GM12864 (cell line): ENCODE measurements around the gene DYRK1A.

Experiments
- DNase-seq: peaks from one replicate; pipeline ENCODE4 v3.0.0-alpha.2; 2011; ENCODE audit warnings: low read depth
- H3K4me3 ChIP-seq: 2 replicates; pipeline ENCODE4 v1.5.1; 2011; ENCODE audit warnings: mild to moderate bottlenecking, low read depth, low read length, control low read depth
- CTCF ChIP-seq: IDR thresholded peaks from 2 replicates; pipeline ENCODE4 v1.5.1; 2011; ENCODE audit warnings: low read depth, mild to moderate bottlenecking, moderate library complexity, low read length, control low read depth, inconsistent platforms; ENCODE audit errors: missing control alignments

Gene DYRK1A

GRCh38 chr21:37408464-37409193, 42.1 kb downstream of the DYRK1A start:
- H3K4me3 ChIP-seq, result no peak overlapping the region
- no peak for TF ChIP-seq CTCF
- no peak for DNase-seq

- no peak for DNase-seq
- no peak overlapping the region for H3K4me3 ChIP-seq
- no peak for TF ChIP-seq CTCF
Measured at GRCh38 chr21:37410639-37411038, 44.1 kb downstream of the DYRK1A start.

GRCh38 chr21:37412603-37413360, 46.2 kb downstream of the DYRK1A start:
- H3K4me3 ChIP-seq, result no peak overlapping the region
- no peak for TF ChIP-seq CTCF
- DNase-seq, result no peak

GRCh38 chr21:37413553-37414291, 47.1 kb downstream of the DYRK1A start:
- no peak for TF ChIP-seq CTCF
- no peak for DNase-seq
- no peak overlapping the region for H3K4me3 ChIP-seq

GRCh38 chr21:37414292-37415253, 48.0 kb downstream of the DYRK1A start:
- DNase-seq, result no peak
- no peak for TF ChIP-seq CTCF
- H3K4me3 ChIP-seq, result no peak overlapping the region

GRCh38 chr21:37415939-37416338, 49.4 kb downstream of the DYRK1A start:
- H3K4me3 ChIP-seq, result no peak overlapping the region
- no peak for DNase-seq
- TF ChIP-seq CTCF, result no peak
